MCF 10A (cell line): ENCODE data around the gene C1QTNF3. TPM values are rescaled to one million over a fixed set of nuclear protein-coding genes. Genes with fewer than 3 reads are reported as not detected.
A peak's percentile ranks its signal among the peaks of the same experiment; 100 is the strongest.

Experiments
- BruUV-seq: library from RNA; stranded (reverse); fragments of 400-500 nt; replicated peaks from 2 replicates; lab custom pipeline; 2021; lab: Mats Ljungman, UMichigan
- CTCF ChIA-PET: fragments of 300-600 bp; sonication (Branson Sonifier 250); formaldehyde crosslinking; extraction: SDS; loops from one replicate; lab custom pipeline; 2021; ENCODE audit warnings: antibody characterized with exemption, inconsistent platforms; lab: Yijun Ruan, JAX
- POLR2A ChIA-PET: fragments of 300-600, 350-650 bp; sonication (Branson Sonifier 250); formaldehyde crosslinking; extraction: SDS; loops from one replicate; lab custom pipeline; 2020; ENCODE audit warnings: antibody characterized with exemption, inconsistent platforms; lab: Yijun Ruan, JAX
- DNase-seq: peaks from one replicate; pipeline ENCODE4 v3.0.0-alpha.2; 2018; ENCODE audit not compliant: unreplicated experiment
- H3K27ac Mint-ChIP-seq: one replicate; pipeline ENCODE4 v1.8.0; 2022; ENCODE audit warnings: mild to moderate bottlenecking, low read depth, mixed read lengths; ENCODE audit not compliant: unreplicated experiment
- H3K27me3 Mint-ChIP-seq: one replicate; pipeline ENCODE4 v1.8.0; 2022; ENCODE audit warnings: mixed read lengths; ENCODE audit not compliant: insufficient read depth, unreplicated experiment
- H3K36me3 Mint-ChIP-seq: one replicate; pipeline ENCODE4 v1.8.0; 2022; ENCODE audit warnings: mild to moderate bottlenecking, moderate library complexity, mixed read lengths; ENCODE audit not compliant: insufficient read depth, unreplicated experiment
- H3K4me1 Mint-ChIP-seq: one replicate; pipeline ENCODE4 v1.8.0; 2022; ENCODE audit warnings: mixed read lengths; ENCODE audit not compliant: insufficient read depth, unreplicated experiment
- H3K4me3 Mint-ChIP-seq: one replicate; pipeline ENCODE4 v1.8.0; 2022; ENCODE audit warnings: mild to moderate bottlenecking, moderate library complexity, mixed read lengths; ENCODE audit not compliant: unreplicated experiment
- H3K9me3 Mint-ChIP-seq: one replicate; pipeline ENCODE4 v1.8.0; 2022; ENCODE audit warnings: mixed read lengths; ENCODE audit not compliant: unreplicated experiment
- intact Hi-C: fragments of 100-400 bp; cut with micrococcal nuclease; formaldehyde crosslinking; loops from 2 replicates; pipeline ENCODE4 v1.14.1; 2022
- total RNA-seq: library from RNA; stranded (reverse); gene quantifications from 2 replicates; pipeline ENCODE4 v1.2.3, GENCODE V29; 2022
- TF ChIP-seq, protein P1 (sequence below): fragments of 200-600 bp; IDR thresholded peaks from one replicate; pipeline ENCODE4 v1.8.0; 2022; ENCODE audit warnings: antibody characterized with exemption, mild to moderate bottlenecking; ENCODE audit not compliant: unreplicated experiment

Gene C1QTNF3
- total RNA-seq, 1 experiment from 2014 or later, result 0.49 TPM

DNA sequence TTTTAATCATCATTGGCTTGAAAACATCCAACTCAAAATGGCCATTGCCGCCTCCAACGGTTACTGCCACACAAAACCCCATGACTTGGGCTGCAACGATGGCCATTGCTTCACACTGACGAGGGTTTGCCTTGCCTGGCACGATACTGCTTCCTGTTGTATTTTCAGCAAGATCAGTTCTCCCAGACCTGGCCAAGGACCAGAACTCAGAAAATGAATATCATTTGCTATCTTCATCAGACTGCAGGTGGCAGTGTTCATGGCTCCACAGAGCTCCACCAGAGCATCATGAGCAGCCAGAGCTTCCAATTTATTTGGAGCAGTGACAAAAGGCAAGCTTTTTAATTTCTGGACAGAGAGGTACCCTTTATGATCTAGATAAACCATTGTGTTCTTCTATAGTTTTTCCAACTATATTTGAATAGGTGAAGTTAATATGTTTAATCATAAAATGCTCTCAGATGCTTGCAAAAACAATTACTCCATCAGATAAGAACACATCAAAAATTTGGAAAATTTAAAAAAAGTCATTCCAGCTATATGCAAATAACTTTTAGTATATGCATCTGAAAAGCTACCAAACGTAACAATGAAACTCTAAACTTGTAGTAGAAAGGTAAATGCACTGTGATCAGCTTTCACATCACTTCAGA is 45.6 kb downstream of the C1QTNF3 start:
- no peaks in the 10 kb centered on the region for H3K9me3 Mint-ChIP-seq
- BruUV-seq, result no TSS peak
- TF ChIP-seq, protein P1, sequence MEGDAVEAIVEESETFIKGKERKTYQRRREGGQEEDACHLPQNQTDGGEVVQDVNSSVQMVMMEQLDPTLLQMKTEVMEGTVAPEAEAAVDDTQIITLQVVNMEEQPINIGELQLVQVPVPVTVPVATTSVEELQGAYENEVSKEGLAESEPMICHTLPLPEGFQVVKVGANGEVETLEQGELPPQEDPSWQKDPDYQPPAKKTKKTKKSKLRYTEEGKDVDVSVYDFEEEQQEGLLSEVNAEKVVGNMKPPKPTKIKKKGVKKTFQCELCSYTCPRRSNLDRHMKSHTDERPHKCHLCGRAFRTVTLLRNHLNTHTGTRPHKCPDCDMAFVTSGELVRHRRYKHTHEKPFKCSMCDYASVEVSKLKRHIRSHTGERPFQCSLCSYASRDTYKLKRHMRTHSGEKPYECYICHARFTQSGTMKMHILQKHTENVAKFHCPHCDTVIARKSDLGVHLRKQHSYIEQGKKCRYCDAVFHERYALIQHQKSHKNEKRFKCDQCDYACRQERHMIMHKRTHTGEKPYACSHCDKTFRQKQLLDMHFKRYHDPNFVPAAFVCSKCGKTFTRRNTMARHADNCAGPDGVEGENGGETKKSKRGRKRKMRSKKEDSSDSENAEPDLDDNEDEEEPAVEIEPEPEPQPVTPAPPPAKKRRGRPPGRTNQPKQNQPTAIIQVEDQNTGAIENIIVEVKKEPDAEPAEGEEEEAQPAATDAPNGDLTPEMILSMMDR, result peak; percentile 57
- intact Hi-C loops, result loop anchor here (1.0 kb wide), 1 partner anchor 468 kb away; no protein-coding TSS in a partner anchor
- peak; percentile 79 for DNase-seq
- peaks cover 31% of the 10 kb centered on the region for H3K36me3 Mint-ChIP-seq
- ChIA-PET POLR2A (interaction anchor here (1.4 to 2.9 kb wide), 2 partner anchors 11 to 55 kb away, joined by 5 to 10 read pairs; partner anchors contain the start of gene AMACR), CTCF (interaction anchor here (0.6 to 3.5 kb wide), 21 partner anchors 8 to 1093 kb away, joined by 3 to 27 read pairs (median 4); partner anchors contain the start of genes AMACR and SLC45A2)
- no peaks in the 10 kb centered on the region for H3K27me3 Mint-ChIP-seq
- H3K27ac Mint-ChIP-seq, result peak overlapping the region; percentile 24
- no peak overlapping the region for H3K4me3 Mint-ChIP-seq
- no peaks in the 10 kb centered on the region for H3K4me1 Mint-ChIP-seq

- no peaks in the 10 kb centered on the region for H3K27me3 Mint-ChIP-seq
- intact Hi-C loops, result no loop called here
- peaks cover 35% of the 10 kb centered on the region for H3K36me3 Mint-ChIP-seq
- TF ChIP-seq, protein P1, result no peak
- no peaks in the 10 kb centered on the region for H3K4me1 Mint-ChIP-seq
- no peak overlapping the region for H3K4me3 Mint-ChIP-seq
- H3K27ac Mint-ChIP-seq, result no peak overlapping the region
- no peaks in the 10 kb centered on the region for H3K9me3 Mint-ChIP-seq
- DNase-seq, result no peak
- CTCF ChIA-PET, result interaction anchor here (0.6 to 3.5 kb wide), 14 partner anchors 10 to 1930 kb away, joined by 3 to 27 read pairs (median 3); no protein-coding TSS in a partner anchor
- no TSS peak for BruUV-seq
- POLR2A ChIA-PET, result interaction anchor here (2.9 kb wide), 1 partner anchor 12 kb away, joined by 10 read pairs; the partner anchor contains the start of gene AMACR
These were observed 47.1 kb downstream of the C1QTNF3 start for GRCh38 chr5:33995865-33996264.

DNA sequence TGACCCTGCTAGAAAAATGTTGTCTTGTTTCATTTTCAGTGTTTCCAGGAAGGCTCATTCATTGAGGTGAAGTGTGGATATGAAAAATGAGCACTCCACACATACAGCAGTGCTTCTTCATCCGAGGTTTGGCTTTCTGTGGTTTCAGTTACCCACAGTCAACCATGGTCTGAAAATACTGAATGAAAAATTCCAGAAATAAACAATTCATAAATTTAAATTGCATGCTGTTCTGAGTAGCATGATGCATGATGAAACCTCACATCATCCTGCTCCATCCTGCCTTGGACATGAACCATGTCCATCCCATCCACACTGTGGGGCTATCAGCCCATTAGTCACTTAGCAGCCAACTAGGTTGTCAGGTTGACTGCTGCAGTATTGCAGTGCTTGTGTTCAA is 48.2 kb downstream of the C1QTNF3 start:
- Mint-ChIP-seq H3K36me3 (peaks cover 31% of the 10 kb centered on the region), H3K9me3 (no peaks in the 10 kb centered on the region), H3K4me1 (no peaks in the 10 kb centered on the region), H3K27ac (no peak overlapping the region), H3K4me3 (no peak overlapping the region), H3K27me3 (no peaks in the 10 kb centered on the region)
- TF ChIP-seq, protein P1, result no peak
- ChIA-PET CTCF (interaction anchor here (1.8 kb wide), 1 partner anchor 28 kb away, joined by 6 read pairs; no protein-coding TSS in a partner anchor), POLR2A (interaction anchor here (2.9 kb wide), 1 partner anchor 13 kb away, joined by 10 read pairs; the partner anchor contains the start of gene AMACR)
- BruUV-seq, result no TSS peak
- peak; percentile 18 for DNase-seq
- intact Hi-C loops, result no loop called here

DNA sequence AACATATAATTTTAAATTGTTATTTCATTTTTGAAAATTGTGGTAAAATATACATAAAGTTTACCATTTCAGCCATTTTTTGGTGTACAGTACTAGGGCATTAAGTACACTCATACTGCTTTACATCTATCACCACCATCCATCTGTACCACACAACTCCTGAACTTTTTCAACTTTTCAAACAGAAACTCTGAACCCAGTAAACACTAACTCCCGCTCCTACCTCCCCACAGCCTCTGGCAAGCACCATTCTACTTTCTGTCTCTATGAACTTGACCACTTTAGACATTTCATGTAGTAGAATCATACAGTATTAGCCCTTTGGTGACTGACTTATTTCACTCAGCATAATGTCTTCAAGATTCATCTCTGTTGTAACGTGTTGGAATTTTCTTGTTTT is 50.1 kb downstream of the C1QTNF3 start:
- CTCF ChIA-PET, result no interaction called here
- intact Hi-C loops, result no loop called here
- Mint-ChIP-seq H3K9me3 (no peaks in the 10 kb centered on the region), H3K4me3 (no peak overlapping the region), H3K4me1 (no peaks in the 10 kb centered on the region), H3K36me3 (peaks cover 41% of the 10 kb centered on the region), H3K27me3 (no peaks in the 10 kb centered on the region), H3K27ac (no peak overlapping the region)
- POLR2A ChIA-PET, result no interaction called here
- no peak for DNase-seq
- no TSS peak for BruUV-seq
- TF ChIP-seq, protein P1, result no peak
